HG02610 (cell line): ENCODE measurements around the gene SCAF11.

ENCODE experiments used
- ATAC-seq: cut with Tn5 transposase; IDR thresholded peaks from one replicate; pipeline ENCODE4 v1.9.1; 2021; ENCODE audit warnings: mild to moderate bottlenecking, moderate library complexity; ENCODE audit not compliant: unreplicated experiment

Gene SCAF11

GRCh38 chr12:45933504-45933903 lies 56.9 kb downstream of the SCAF11 start:
- no peak for ATAC-seq

GRCh38 chr12:45930369-45930768 lies 60.0 kb downstream of the SCAF11 start:
- no peak for ATAC-seq

GRCh38 chr12:45928309-45928708 lies 62.1 kb downstream of the SCAF11 start:
- peak; percentile 44 for ATAC-seq

- ATAC-seq, result no peak
Observed at GRCh38 chr12:45918818-45919217, 71.6 kb downstream of the SCAF11 start.

GRCh38 chr12:45915405-45915804 lies 75.0 kb downstream of the SCAF11 start:
- no peak for ATAC-seq

GRCh38 chr12:45914090-45914489 lies 76.3 kb downstream of the SCAF11 start:
- ATAC-seq, result peak; percentile 63

- ATAC-seq, result no peak
Observed at GRCh38 chr12:45913631-45914030, 76.7 kb downstream of the SCAF11 start.

GRCh38 chr12:45912774-45913173 lies 77.6 kb downstream of the SCAF11 start:
- ATAC-seq, result no peak

GRCh38 chr12:45909041-45909713 lies 81.2 kb downstream of the SCAF11 start:
- ATAC-seq, result no peak

- ATAC-seq, result peak; percentile 78
Observed at GRCh38 chr12:45907955-45908354, 82.4 kb downstream of the SCAF11 start.

- ATAC-seq, result no peak
Observed at GRCh38 chr12:45898094-45898493, 92.3 kb downstream of the SCAF11 start.

- no peak for ATAC-seq
Observed at GRCh38 chr12:45895961-45896360, 94.4 kb downstream of the SCAF11 start.

GRCh38 chr12:45893240-45893639 lies 97.1 kb downstream of the SCAF11 start:
- no peak for ATAC-seq

GRCh38 chr12:45890276-45890675 lies 100.1 kb downstream of the SCAF11 start:
- ATAC-seq, result no peak

GRCh38 chr12:45887544-45887943 lies 102.8 kb downstream of the SCAF11 start:
- no peak for ATAC-seq

GRCh38 chr12:45886685-45887084 lies 103.7 kb downstream of the SCAF11 start:
- ATAC-seq, result no peak

- no peak for ATAC-seq
Observed at GRCh38 chr12:45883187-45883586, 107.2 kb downstream of the SCAF11 start.

- ATAC-seq, result no peak
Observed at GRCh38 chr12:45880533-45880932, 109.8 kb downstream of the SCAF11 start.

GRCh38 chr12:45879363-45879895 lies 110.9 kb downstream of the SCAF11 start:
- ATAC-seq, result no peak

GRCh38 chr12:45878630-45879255 lies 111.6 kb downstream of the SCAF11 start:
- no peak for ATAC-seq

GRCh38 chr12:45877069-45877468 lies 113.3 kb downstream of the SCAF11 start:
- no peak for ATAC-seq

GRCh38 chr12:45872446-45872845 lies 117.9 kb downstream of the SCAF11 start:
- no peak for ATAC-seq
